Activated naive CD8-positive, alpha-beta T cell treated with anti-CD3 and anti-CD28 coated beads, Interleukin-2, amount 50 U/mL, for 24 hours (primary cell): ENCODE data around the gene FANCD2OS.
"Not testable (repeated sequence)": the region's sequence is repeated elsewhere in the genome, so short reads cannot be mapped to it uniquely, and the experiment has no call there.

Experiments
- ATAC-seq: fragments of 150-1000 bp; cut with Tn5 transposase; one replicate; pipeline ENCODE4 v1.10.0; 2021
- DNase-seq: peaks from one replicate; pipeline ENCODE4 v3.0.0; 2021
- H3K27ac Mint-ChIP-seq: one replicate; pipeline ENCODE4 v1.8.0; 2021; ENCODE audit warnings: mild to moderate bottlenecking, mixed read lengths
- H3K27me3 Mint-ChIP-seq: one replicate; pipeline ENCODE4 v1.8.0; 2021; ENCODE audit warnings: mixed read lengths
- H3K36me3 Mint-ChIP-seq: one replicate; pipeline ENCODE4 v1.8.0; 2021; ENCODE audit warnings: low read depth, mixed read lengths
- H3K4me1 Mint-ChIP-seq: one replicate; pipeline ENCODE4 v1.8.0; 2021; ENCODE audit warnings: mixed read lengths
- H3K4me3 Mint-ChIP-seq: one replicate; pipeline ENCODE4 v1.8.0; 2021; ENCODE audit warnings: mild to moderate bottlenecking, moderate library complexity, mixed read lengths
- H3K9me3 Mint-ChIP-seq: one replicate; pipeline ENCODE4 v1.8.0; 2021; ENCODE audit warnings: mixed read lengths

The FANCD2OS gene

GRCh38 chr3:10070077-10070476, 38.0 kb downstream of the FANCD2OS start:
- DNase-seq, H3K27ac Mint-ChIP-seq, H3K4me1 Mint-ChIP-seq, H3K9me3 Mint-ChIP-seq, H3K4me3 Mint-ChIP-seq, ATAC-seq, H3K27me3 Mint-ChIP-seq: not testable (repeated sequence)
- peaks cover 53% of the 10 kb centered on the region for H3K36me3 Mint-ChIP-seq

GRCh38 chr3:10055097-10055496, 53.0 kb downstream of the FANCD2OS start:
- ATAC-seq, result no peak
- Mint-ChIP-seq H3K9me3 (no peaks in the 10 kb centered on the region), H3K4me1 (no peaks in the 10 kb centered on the region)

More at GRCh38 chr3:10055097-10055496, 53.0 kb downstream of the FANCD2OS start:
- H3K4me3 Mint-ChIP-seq, result no peak overlapping the region
- H3K36me3 Mint-ChIP-seq, result peaks cover 51% of the 10 kb centered on the region
- no peak for DNase-seq
- no peak overlapping the region for H3K27ac Mint-ChIP-seq
- H3K27me3 Mint-ChIP-seq, result no peaks in the 10 kb centered on the region
